Chondrocyte (in vitro differentiated cells): Measurements from ENCODE around the gene EPB41L5. TPM values are rescaled to one million over a fixed set of nuclear protein-coding genes. Genes with fewer than 3 reads are reported as not detected.

Experiments used
- DNase-seq: peaks from one replicate; pipeline ENCODE4 v3.0.0; 2021; ENCODE audit warnings: mixed read lengths, low spot score
- H3K27ac Mint-ChIP-seq: one replicate; pipeline ENCODE4 v1.8.0; 2021; ENCODE audit warnings: mild to moderate bottlenecking, moderate library complexity, mixed read lengths; ENCODE audit not compliant: unreplicated experiment
- H3K27me3 Mint-ChIP-seq: 2 replicates; pipeline ENCODE4 v1.8.0; 2021; ENCODE audit warnings: low read depth, mixed read lengths
- H3K36me3 Mint-ChIP-seq: 2 replicates; pipeline ENCODE4 v1.8.0; 2021; ENCODE audit warnings: low read depth, mixed read lengths
- H3K4me1 Mint-ChIP-seq: 2 replicates; pipeline ENCODE4 v1.8.0; 2021; ENCODE audit warnings: low read depth, mild to moderate bottlenecking, mixed read lengths
- H3K4me3 Mint-ChIP-seq: one replicate; pipeline ENCODE4 v1.8.0; 2021; ENCODE audit warnings: mild to moderate bottlenecking, moderate library complexity, mixed read lengths; ENCODE audit not compliant: unreplicated experiment
- H3K9me3 Mint-ChIP-seq: 2 replicates; pipeline ENCODE4 v1.8.0; 2021; ENCODE audit warnings: low read depth, mixed read lengths
- CTCF ChIP-seq: fragments of 200-600 bp; sonication (generic); IDR thresholded peaks from 2 replicates; pipeline ENCODE4 v1.5.0; 2021; ENCODE audit warnings: antibody characterized with exemption, mild to moderate bottlenecking, moderate library complexity
- total RNA-seq: library from RNA; stranded (reverse); gene quantifications from 3 replicates; pipeline ENCODE4 v1.2.1, GENCODE V29; 2021

Gene EPB41L5
- total RNA-seq, 1 donor from 2014 or later: 13.0 TPM

GRCh38 chr2:120108749-120109148 is 95.9 kb downstream of the EPB41L5 start:
- Mint-ChIP-seq H3K27ac (peak overlapping the region; percentile 67), H3K27me3 (no peaks in the 10 kb centered on the region), H3K4me3 (no peak overlapping the region), H3K36me3 (peaks cover 6% of the 10 kb centered on the region), H3K9me3 (no peaks in the 10 kb centered on the region), H3K4me1 (peaks cover 52% of the 10 kb centered on the region)
- no peak for DNase-seq
- no peak for TF ChIP-seq CTCF

- Mint-ChIP-seq H3K27ac (peak overlapping the region; percentile 67), H3K4me1 (peaks cover 46% of the 10 kb centered on the region), H3K36me3 (peaks cover 2% of the 10 kb centered on the region), H3K9me3 (no peaks in the 10 kb centered on the region), H3K4me3 (no peak overlapping the region), H3K27me3 (no peaks in the 10 kb centered on the region)
- DNase-seq: no peak
- TF ChIP-seq CTCF: peak; percentile 83
These were observed 96.5 kb downstream of the EPB41L5 start for GRCh38 chr2:120109186-120110061.

DNA sequence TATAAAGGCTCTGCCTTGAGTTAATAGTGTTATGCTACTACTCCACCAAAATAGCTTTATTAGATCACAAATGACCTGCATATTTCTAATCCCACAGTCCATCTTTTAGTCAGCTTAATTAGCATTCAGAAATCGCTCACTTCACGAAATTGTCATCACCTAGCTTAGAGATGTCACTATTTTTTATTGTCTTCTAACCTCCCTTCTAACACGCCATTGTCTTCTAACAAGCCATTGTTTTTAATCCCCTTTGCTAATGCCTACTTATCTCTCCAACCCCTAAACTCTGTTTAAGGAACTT is 97.1 kb downstream of the EPB41L5 start:
- H3K4me1 Mint-ChIP-seq: peaks cover 45% of the 10 kb centered on the region
- H3K27ac Mint-ChIP-seq: no peak overlapping the region
- H3K4me3 Mint-ChIP-seq: no peak overlapping the region
- peaks cover 2% of the 10 kb centered on the region for H3K36me3 Mint-ChIP-seq
- TF ChIP-seq CTCF: peak; percentile 37
- no peaks in the 10 kb centered on the region for H3K9me3 Mint-ChIP-seq
- no peaks in the 10 kb centered on the region for H3K27me3 Mint-ChIP-seq
- no peak for DNase-seq

DNA sequence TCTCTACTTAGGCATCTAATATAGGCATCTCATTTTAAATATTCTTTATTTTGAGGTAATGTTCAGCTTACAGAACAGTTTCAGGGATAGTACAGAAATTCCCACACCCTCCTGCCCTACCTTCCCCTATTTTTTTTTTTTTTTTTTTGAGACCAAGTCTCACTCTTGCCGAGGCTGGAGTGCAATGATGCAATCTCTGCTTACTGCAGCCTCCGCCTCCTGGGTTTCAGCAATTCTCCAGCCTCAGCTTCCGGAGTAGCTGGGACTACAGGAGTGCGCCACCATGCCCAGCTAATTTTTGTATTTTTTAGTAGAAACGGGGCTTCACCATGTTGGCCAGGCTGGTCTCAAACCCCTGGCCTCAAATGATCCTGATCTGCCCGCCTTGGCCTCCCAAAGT is 97.6 kb downstream of the EPB41L5 start:
- TF ChIP-seq CTCF: no peak
- no peaks in the 10 kb centered on the region for H3K27me3 Mint-ChIP-seq
- peaks cover 2% of the 10 kb centered on the region for H3K36me3 Mint-ChIP-seq
- peaks cover 45% of the 10 kb centered on the region for H3K4me1 Mint-ChIP-seq
- no peaks in the 10 kb centered on the region for H3K9me3 Mint-ChIP-seq
- no peak overlapping the region for H3K27ac Mint-ChIP-seq
- no peak for DNase-seq
- H3K4me3 Mint-ChIP-seq: no peak overlapping the region

GRCh38 chr2:120111193-120111592 is 98.3 kb downstream of the EPB41L5 start:
- Mint-ChIP-seq H3K9me3 (no peaks in the 10 kb centered on the region), H3K27ac (no peak overlapping the region), H3K4me3 (no peak overlapping the region), H3K36me3 (peaks cover 2% of the 10 kb centered on the region), H3K27me3 (no peaks in the 10 kb centered on the region), H3K4me1 (peaks cover 45% of the 10 kb centered on the region)
- DNase-seq: no peak
- no peak for TF ChIP-seq CTCF
